ENCODE data around the gene NOS2. TPM values are rescaled to one million over a fixed set of nuclear protein-coding genes. Genes with fewer than 3 reads are reported as not detected.

The NOS2 gene
- total RNA-seq, 1 experiment from 2014 or later: 0.35 TPM

DNA sequence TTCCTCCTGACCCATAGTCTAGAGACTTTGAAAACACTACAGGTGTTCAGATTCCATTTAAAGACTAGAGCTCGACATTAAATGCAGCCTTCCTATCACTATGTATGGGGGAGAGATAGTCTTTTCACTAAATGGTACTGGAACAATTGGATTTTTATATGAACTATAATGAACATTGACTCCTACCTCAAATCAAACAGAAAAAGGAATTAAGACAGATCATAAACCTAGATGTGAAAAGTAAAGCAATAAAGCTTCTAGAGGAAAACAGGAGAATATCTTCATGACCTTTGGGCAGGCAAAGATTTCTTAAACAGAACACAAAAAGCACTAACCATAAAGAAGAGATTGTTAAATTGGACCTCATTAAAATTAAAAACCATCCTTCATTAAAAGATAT is 18.8 kb upstream of the NOS2 start:
- Histone ChIP-seq H4K8ac (replicated peaks; ENCODE audit: insufficient read length, low read depth, low read length) (no peak overlapping the region), H3K18ac (ENCODE audit: insufficient read length, low read depth, low read length) (no peak overlapping the region), H3K23me2 (ENCODE audit: insufficient read length, low read depth, low read length, poor library complexity, severe bottlenecking) (no peaks in the 10 kb centered on the region), H2BK12ac (ENCODE audit: insufficient read length, low read depth, low read length) (no peak overlapping the region), H2BK120ac (ENCODE audit: low read depth, low read length, poor library complexity, severe bottlenecking) (no peak overlapping the region), H3K14ac (ENCODE audit: insufficient read depth, low read length) (no peak overlapping the region), H3K27me3 (ENCODE audit: insufficient read depth, low read length) (no peaks in the 10 kb centered on the region), H3K79me2 (ENCODE audit: insufficient read depth, low read length) (no peaks in the 10 kb centered on the region), H4K5ac (ENCODE audit: insufficient read length, low read depth, low read length) (no peak overlapping the region), H2AFZ (ENCODE audit: low read length) (no peak overlapping the region), H2BK20ac (ENCODE audit: low read depth, low read length, poor library complexity, severe bottlenecking) (no peak overlapping the region), H3K9me3 (ENCODE audit: control insufficient read depth, low read depth, low read length) (peaks cover 10% of the 10 kb centered on the region), H3K4me1 (ENCODE audit: insufficient read depth, low read length) (no peaks in the 10 kb centered on the region), H3K4me2 (ENCODE audit: insufficient read depth, insufficient read length, low read length) (no peak overlapping the region), H3K9ac (ENCODE audit: extremely low read depth, insufficient read length, low read length) (no peak overlapping the region), H3K23ac (ENCODE audit: insufficient read length, low read depth, low read length) (no peak overlapping the region), H3K4ac (ENCODE audit: low read depth, low read length) (no peak overlapping the region), H4K20me1 (ENCODE audit: control insufficient read depth, insufficient read depth, insufficient read length) (no peaks in the 10 kb centered on the region), H3K27ac (ENCODE audit: insufficient read length, low read depth, low read length) (no peak overlapping the region), H2BK15ac (ENCODE audit: low read depth, low read length) (no peak overlapping the region), H2BK5ac (ENCODE audit: insufficient read length, low read length) (no peak overlapping the region), H3T11ph (ENCODE audit: low read length) (no peak overlapping the region), H4K91ac (ENCODE audit: insufficient read length, low read depth, low read length) (no peak overlapping the region), H3K56ac (ENCODE audit: insufficient read length, low read depth, low read length) (no peak overlapping the region), H2AK5ac (ENCODE audit: insufficient read length, low read length) (no peak overlapping the region), H3K79me1 (ENCODE audit: insufficient read depth, low read depth, low read length, poor library complexity, severe bottlenecking) (no peaks in the 10 kb centered on the region)
- no peak for DNase-seq
- peaks cover 3% of the 10 kb centered on the region for H3K27me3 Mint-ChIP-seq (ENCODE audit: low read depth)
- H3K27ac Mint-ChIP-seq: no peak overlapping the region
- H3K36me3 Mint-ChIP-seq (ENCODE audit: insufficient read depth in 1 of 3, low read depth in 3 of 3): peaks cover 8 to 17% (median 15%) of the 10 kb centered on the region in 3 experiments; a peak in 6 of 7 replicates
- peaks cover 19 to 30% of the 10 kb centered on the region in 2 experiments for H3K9me3 Mint-ChIP-seq
- H3K4me3 Mint-ChIP-seq: no peak overlapping the region
- TF ChIP-seq, protein P1, sequence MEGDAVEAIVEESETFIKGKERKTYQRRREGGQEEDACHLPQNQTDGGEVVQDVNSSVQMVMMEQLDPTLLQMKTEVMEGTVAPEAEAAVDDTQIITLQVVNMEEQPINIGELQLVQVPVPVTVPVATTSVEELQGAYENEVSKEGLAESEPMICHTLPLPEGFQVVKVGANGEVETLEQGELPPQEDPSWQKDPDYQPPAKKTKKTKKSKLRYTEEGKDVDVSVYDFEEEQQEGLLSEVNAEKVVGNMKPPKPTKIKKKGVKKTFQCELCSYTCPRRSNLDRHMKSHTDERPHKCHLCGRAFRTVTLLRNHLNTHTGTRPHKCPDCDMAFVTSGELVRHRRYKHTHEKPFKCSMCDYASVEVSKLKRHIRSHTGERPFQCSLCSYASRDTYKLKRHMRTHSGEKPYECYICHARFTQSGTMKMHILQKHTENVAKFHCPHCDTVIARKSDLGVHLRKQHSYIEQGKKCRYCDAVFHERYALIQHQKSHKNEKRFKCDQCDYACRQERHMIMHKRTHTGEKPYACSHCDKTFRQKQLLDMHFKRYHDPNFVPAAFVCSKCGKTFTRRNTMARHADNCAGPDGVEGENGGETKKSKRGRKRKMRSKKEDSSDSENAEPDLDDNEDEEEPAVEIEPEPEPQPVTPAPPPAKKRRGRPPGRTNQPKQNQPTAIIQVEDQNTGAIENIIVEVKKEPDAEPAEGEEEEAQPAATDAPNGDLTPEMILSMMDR (conservative IDR thresholded peaks at IDR 0.05): no peak
- no CpG with 5 or more reads among the region's 1 CpG for WGBS (ENCODE audit: extremely low coverage, insufficient read length, low lambda C conversion rate)
- peaks cover 8 to 11% of the 10 kb centered on the region in 2 experiments; a peak in 3 of 4 replicates for H3K4me1 Mint-ChIP-seq

All from H9 (cell line).